K562 (cell line): ENCODE measurements around the gene PLPP1. TPM values are rescaled to one million over a fixed set of nuclear protein-coding genes. Genes with fewer than 3 reads are reported as not detected.

Experiments used
- CHD7 ChIP-seq: fragments of 200-600 bp; sonication (generic); IDR thresholded peaks from one replicate; pipeline ENCODE4 v1.6.1; 2012; ENCODE audit warnings: mild to moderate bottlenecking, low read depth, low read length, inconsistent platforms
- GABPB2 ChIP-seq: fragments of 250-450 bp; sonication (Bioruptor Pico); conservative IDR thresholded peaks from 2 replicates; pipeline ENCODE4 v1.5.1; 2021; ENCODE audit warnings: mild to moderate bottlenecking
- SAFB2 ChIP-seq: fragments of 200-400 bp; formaldehyde crosslinking; IDR thresholded peaks from 2 replicates; pipeline ENCODE4 v1.6.1; 2018; ENCODE audit warnings: borderline replicate concordance, low read length, low read depth, moderate library complexity; ENCODE audit not compliant: severe bottlenecking
- polyA plus RNA-seq, 8 experiments: library from polyadenylated mRNA; depleted of rRNA in 4 of 8; stranded (reverse) in 5 of 8; unstranded in 3 of 8; fragments of >200 nt; fragmentation: Nextera tagmentation in 2 of 8; fragmentation: Illumina TruSeq in 1 of 8; extraction: Ambion mirVana in 2 of 8; extraction: Trizol in 1 of 8; gene quantifications; 2 replicates each; pipeline versions ENCODE4 v1.2.1 to v1.2.3, GENCODE V29; 2011 to 2014; ENCODE audit warnings: inconsistent platforms in 1 of 8, missing spikeins in 1 of 8
- total RNA-seq, 7 experiments: library from RNA; depleted of rRNA in 6 of 7; stranded (reverse); fragments of >200 nt in 6 of 7; fragmentation: Illumina TruSeq in 2 of 7; extraction: Trizol in 2 of 7; gene quantifications; 2 replicates each; pipeline versions ENCODE4 v1.2.1 to v1.2.3, GENCODE V29; 2011 to 2021; ENCODE audit warnings: low replicate concordance in 1 of 7

Gene PLPP1
- total and polyA plus RNA-seq, 9 of the 15 experiments (the other 6 are each of a cell fraction or from before 2014, with no cell fraction given), result 0.04 to 0.24 (median 0.04) TPM; not detected in 6

GRCh38 chr5:55450050-55450765 lies 84.6 kb downstream of the PLPP1 start (continued):
- TF ChIP-seq CHD7, result no peak
- no peak for TF ChIP-seq GABPB2 (CRISPR knock-in tag)
- TF ChIP-seq SAFB2, result no peak
